Mammary epithelial cell (primary cell): ENCODE data around the gene ETV3L.

Experiments used
- CTCF ChIP-seq, 2 donors: IDR thresholded peaks in 1 of 2; conservative IDR thresholded peaks in 1 of 2; 2 replicates each; pipeline ENCODE4 v1.5.1; 2011 to 2012; ENCODE audit warnings: inconsistent platforms in 2 of 2, low read length in 2 of 2, mild to moderate bottlenecking in 2 of 2, control low read depth in 1 of 2, low read depth in 1 of 2; ENCODE audit not compliant: insufficient read depth in 1 of 2; ENCODE audit errors: extremely low read depth in 1 of 2
- EZH2 ChIP-seq: IDR thresholded peaks from 2 replicates; pipeline ENCODE4 v1.6.1; 2012; ENCODE audit warnings: low read length, inconsistent platforms, borderline replicate concordance

- no peak for TF ChIP-seq CTCF (conservative IDR thresholded peaks at IDR 0.05 in 1 of 2, IDR thresholded peaks at IDR 0.05 in 1 of 2; ENCODE audit: extremely low read depth in 1 of 2, insufficient read depth in 1 of 2, low read depth in 1 of 2, low read length in 2 of 2)
- no peak for TF ChIP-seq EZH2
Observed at GRCh38 chr1:157135070-157135469, 35.5 kb upstream of the ETV3L start.
